HepG2 (cell line): ENCODE data around the gene HLF. TPM values are rescaled to one million over a fixed set of nuclear protein-coding genes. Genes with fewer than 3 reads are reported as not detected.

Source experiments
- MAFG ChIP-seq: sonication (generic); formaldehyde crosslinking; IDR thresholded peaks from 2 replicates; pipeline ENCODE4 v1.5.1; 2020; ENCODE audit warnings: mild to moderate bottlenecking, missing genetic modification reagents
- MAX ChIP-seq: IDR thresholded peaks from 2 replicates; pipeline ENCODE4 v1.6.1; 2012; ENCODE audit warnings: inconsistent platforms
- PBX3 ChIP-seq: sonication (generic); formaldehyde crosslinking; IDR thresholded peaks from 2 replicates; pipeline ENCODE4 v1.8.1; 2023; ENCODE audit warnings: missing genetic modification reagents, inconsistent platforms, borderline replicate concordance
- PHF8 ChIP-seq: sonication (generic); formaldehyde crosslinking; IDR thresholded peaks from 2 replicates; pipeline ENCODE4 v1.5.0; 2020; ENCODE audit warnings: missing genetic modification reagents
- TCF7L2 ChIP-seq: IDR thresholded peaks from 2 replicates; pipeline ENCODE4 v1.6.1; 2011; ENCODE audit warnings: mild to moderate bottlenecking, low read depth, low read length, moderate library complexity
- THAP11 ChIP-seq: IDR thresholded peaks from 2 replicates; pipeline ENCODE4 v1.6.1; 2016; ENCODE audit warnings: missing biosample characterization, missing genetic modification reagents
- ZBTB40 ChIP-seq, 2 experiments: fragments of 450-650 bp in 1 of 2; sonication (generic) in 1 of 2; formaldehyde crosslinking in 1 of 2; IDR thresholded peaks; 2 replicates each; pipeline versions ENCODE4 v1.6.1 to v1.8.0; 2016 to 2022; ENCODE audit warnings: antibody characterized with exemption in 1 of 2, mild to moderate bottlenecking in 1 of 2, missing genetic modification reagents in 1 of 2
- ZBTB46 ChIP-seq: sonication (generic); formaldehyde crosslinking; IDR thresholded peaks from 2 replicates; pipeline ENCODE4 v1.4.0; 2020; ENCODE audit warnings: mild to moderate bottlenecking, missing genetic modification reagents, borderline replicate concordance
- ZMAT3 ChIP-seq: sonication (generic); formaldehyde crosslinking; conservative IDR thresholded peaks from 2 replicates; pipeline ENCODE4 v1.7.0; 2021; ENCODE audit warnings: missing genetic modification reagents
- ZMYM2 ChIP-seq: sonication (generic); formaldehyde crosslinking; IDR thresholded peaks from 2 replicates; pipeline ENCODE4 v1.8.0; 2022; ENCODE audit warnings: mild to moderate bottlenecking, missing genetic modification reagents
- ZNF704 ChIP-seq: sonication (generic); formaldehyde crosslinking; IDR thresholded peaks from 2 replicates; pipeline ENCODE4 v1.8.1; 2023; ENCODE audit warnings: mild to moderate bottlenecking, inconsistent platforms, moderate library complexity, missing genetic modification reagents, borderline replicate concordance
- ZNF782 ChIP-seq: sonication (generic); formaldehyde crosslinking; IDR thresholded peaks from 2 replicates; pipeline ENCODE4 v1.4.0; 2020; ENCODE audit warnings: missing genetic modification reagents, mild to moderate bottlenecking, borderline replicate concordance
- polyA plus RNA-seq, 8 experiments: library from polyadenylated mRNA; depleted of rRNA in 3 of 8; stranded (reverse) in 7 of 8; unstranded in 1 of 8; fragments of >200 nt; fragmentation: Illumina TruSeq in 4 of 8; extraction: Trizol in 4 of 8; gene quantifications; 2 replicates each; pipeline versions ENCODE4 v1.2.1 to v1.2.3, GENCODE V29; 2011 to 2016; ENCODE audit warnings: low read depth in 4 of 8, missing spikeins in 1 of 8, mixed read lengths in 1 of 8; ENCODE audit not compliant: insufficient read depth in 1 of 8
- total RNA-seq, 5 experiments: library from RNA; depleted of rRNA; stranded (reverse); fragments of >200 nt; fragmentation: Illumina TruSeq; extraction: Trizol; gene quantifications; 2 replicates each; pipeline ENCODE4 v1.2.3, GENCODE V29; 2016; ENCODE audit warnings: low read depth in 1 of 5

The HLF gene
- total and polyA plus RNA-seq, 2 of the 13 experiments (the other 11 are each of a cell fraction or from before 2014, with no cell fraction given) = 202 to 346 TPM

GRCh38 chr17:55267777-55268648 is 3.3 kb downstream of the HLF start (continued):
- no peak for TF ChIP-seq ZBTB46
- TF ChIP-seq THAP11 = no peak
- TF ChIP-seq PBX3 (CRISPR knock-in tag) = no peak
- no peak for TF ChIP-seq ZBTB40 (IDR thresholded peaks at IDR 0.05)
- TF ChIP-seq ZBTB40 (CRISPR knock-in tag; IDR thresholded peaks at IDR 0.05) = no peak
- TF ChIP-seq ZNF704 (CRISPR knock-in tag) = peak; percentile 57; the same call in 1 of the 2 replicates
- no peak; the same call in 1 of the 2 replicates for TF ChIP-seq ZMAT3
- TF ChIP-seq ZMYM2 (CRISPR knock-in tag) = no peak
- no peak for TF ChIP-seq ZNF782 (CRISPR knock-in tag)
- TF ChIP-seq PHF8 (CRISPR knock-in tag) = peak; percentile 52; the same call in 1 of the 2 replicates
- no peak for TF ChIP-seq MAX
- TF ChIP-seq TCF7L2 = no peak
- TF ChIP-seq MAFG (CRISPR knock-in tag) = no peak
